T-cell (primary cell): ENCODE results near the gene LAMA5. TPM values are rescaled to one million over a fixed set of nuclear protein-coding genes. Genes with fewer than 3 reads are reported as not detected.
"Not testable (repeated sequence)": the region's sequence is repeated elsewhere in the genome, so short reads cannot be mapped to it uniquely, and the experiment has no call there.

Experiments
- ATAC-seq, 4 experiments: fragments of 200-7000 bp in 3 of 4; fragments of 150-1000 bp in 1 of 4; cut with Tn5 transposase; replicated peaks in 1 of 4; 1 replicate in 3 of 4; 2 replicates in 1 of 4; pipeline ENCODE4 v1.10.0; 2021; ENCODE audit warnings: moderate library complexity in 3 of 4, mild to moderate bottlenecking in 2 of 4, moderate number of reproducible peaks in 1 of 4
- CTCF ChIA-PET, 2 donors: fragments of 300-600 bp; sonication (Branson Sonifier 250); formaldehyde crosslinking; loops; one replicate each; lab custom pipeline; 2022; ENCODE audit warnings: antibody characterized with exemption in 2 of 2; lab: Charles Lee
- POLR2A ChIA-PET, 2 donors: fragments of 300-600 bp; sonication (Branson Sonifier 250); formaldehyde crosslinking; loops; one replicate each; lab custom pipeline; 2022; ENCODE audit warnings: antibody characterized with exemption in 2 of 2; lab: Charles Lee
- DNase-seq, 35 experiments: peaks; one replicate each; pipeline versions ENCODE4 v3.0.0 to v3.0.0-alpha.2; 2013 to 2023
- H3K27ac ChIP-seq: one replicate; pipeline ENCODE4 v1.5.1; 2013; ENCODE audit warnings: low read length
- H3K27me3 ChIP-seq, 2 experiments: replicated peaks in 1 of 2; 1 replicate in 1 of 2; 2 replicates in 1 of 2; pipeline versions ENCODE4 v1.6.1 to v1.7.0; 2013; ENCODE audit warnings: low read length in 1 of 2, mixed read lengths in 1 of 2; ENCODE audit not compliant: control insufficient read depth in 2 of 2, insufficient read depth in 2 of 2; ENCODE audit errors: extremely low read depth in 1 of 2
- H3K36me3 ChIP-seq, 2 donors: 1 replicate in 1 of 2; 2 replicates in 1 of 2; pipeline versions ENCODE4 v1.6.1 to v1.7.0; 2013; ENCODE audit warnings: low read length in 1 of 2; ENCODE audit not compliant: control insufficient read depth in 2 of 2, insufficient read depth in 1 of 2; ENCODE audit errors: extremely low read depth in 1 of 2
- H3K4me1 ChIP-seq, 2 experiments: 1 replicate in 1 of 2; 2 replicates in 1 of 2; pipeline versions ENCODE4 v1.6.1 to v1.7.0; 2013; ENCODE audit warnings: low read length in 2 of 2, mixed read lengths in 1 of 2; ENCODE audit not compliant: insufficient read depth in 2 of 2, control insufficient read depth in 1 of 2; ENCODE audit errors: extremely low read depth in 1 of 2
- H3K4me3 ChIP-seq, 2 donors: 1 replicate in 1 of 2; 2 replicates in 1 of 2; pipeline versions ENCODE4 v1.5.1 to v1.7.0; 2013; ENCODE audit warnings: mild to moderate bottlenecking in 2 of 2, low read length in 1 of 2, moderate library complexity in 1 of 2; ENCODE audit not compliant: control insufficient read depth in 1 of 2; ENCODE audit errors: extremely low read depth in 1 of 2
- H3K9me3 ChIP-seq: 2 replicates; pipeline ENCODE4 v1.7.0; 2013
- H3K27ac Mint-ChIP-seq, 2 donors: one replicate each; pipeline ENCODE4 v1.8.0; 2020 to 2021; ENCODE audit warnings: mild to moderate bottlenecking in 2 of 2, mixed read lengths in 2 of 2
- H3K27me3 Mint-ChIP-seq, 2 donors: one replicate each; pipeline ENCODE4 v1.8.0; 2021 to 2022; ENCODE audit warnings: mixed read lengths in 2 of 2
- H3K36me3 Mint-ChIP-seq: one replicate; pipeline ENCODE4 v1.8.0; 2021; ENCODE audit warnings: mixed read lengths
- H3K4me1 Mint-ChIP-seq, 3 donors: one replicate each; pipeline ENCODE4 v1.8.0; 2020 to 2022; ENCODE audit warnings: mixed read lengths in 3 of 3, mild to moderate bottlenecking in 1 of 3
- H3K4me3 Mint-ChIP-seq, 3 donors: one replicate each; pipeline ENCODE4 v1.8.0; 2020 to 2022; ENCODE audit warnings: mild to moderate bottlenecking in 3 of 3, mixed read lengths in 3 of 3, moderate library complexity in 3 of 3
- H3K9me3 Mint-ChIP-seq, 3 donors: one replicate each; pipeline ENCODE4 v1.8.0; 2020 to 2022; ENCODE audit warnings: mixed read lengths in 3 of 3
- WGBS: methylation state at CpG from one replicate; pipeline ENCODE4 v1.1.5; 2013; ENCODE audit warnings: missing lambda C conversion rate; ENCODE audit not compliant: insufficient coverage; 5-methylcytosine and 5-hydroxymethylcytosine counted together
- total RNA-seq, 35 experiments: library from RNA in 6 of 35; stranded (reverse) in 6 of 35; fragments of 120-200 nt in 1 of 35; gene quantifications; one replicate each; pipeline versions ENCODE4 v1.2.1 to v1.2.4 and lab custom pipeline; 2013 to 2026

The LAMA5 gene
- total RNA-seq, 5 donors from 2014 or later (not counting 1 experiment from before 2014, with no cell fraction given): 0.48 to 4.3 (median 3.0) TPM

DNA sequence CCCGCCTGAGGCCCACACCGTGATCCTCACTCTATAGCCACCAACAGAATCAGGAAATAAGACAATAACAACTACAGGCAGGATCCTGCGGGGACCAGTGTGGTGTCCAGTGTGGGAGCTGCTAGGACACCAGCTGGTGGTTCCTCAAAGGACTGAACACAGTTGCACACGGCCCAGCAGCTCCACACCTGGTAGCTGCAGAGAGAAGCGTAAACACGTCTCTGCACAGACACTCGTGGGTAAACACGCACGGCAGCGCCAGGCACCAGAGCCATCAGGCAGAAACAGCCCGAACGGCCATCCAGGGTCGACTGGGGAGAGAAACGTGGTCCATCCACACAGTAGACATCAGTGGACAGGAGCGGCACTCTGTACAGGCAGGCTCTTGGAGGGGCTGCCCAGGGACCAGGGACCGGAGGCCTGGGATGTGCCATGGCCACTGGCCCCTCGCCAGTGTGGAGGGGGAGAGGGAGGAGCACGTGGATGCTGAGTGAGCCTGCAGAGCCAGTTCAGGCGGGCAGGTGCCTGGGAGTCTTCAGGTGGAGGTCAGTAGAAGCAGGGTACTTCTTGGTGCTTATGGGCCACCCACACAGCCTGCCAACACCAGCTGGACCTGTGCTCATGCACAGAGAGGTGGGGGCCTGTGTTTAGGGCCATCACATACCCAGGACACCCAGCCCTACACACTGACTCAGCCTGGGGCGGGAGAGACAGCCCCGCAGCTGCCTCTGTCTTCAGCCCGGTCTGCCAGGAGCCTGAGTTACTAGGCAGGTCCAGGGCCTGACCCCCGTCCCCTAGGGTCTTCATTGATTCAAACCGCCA, 7.4 kb upstream of the LAMA5 start:
- no peak overlapping the region for H3K27ac Mint-ChIP-seq
- Histone ChIP-seq H3K27me3 (peaks cover 0 to 43% of the 10 kb centered on the region in 2 experiments), H3K9me3 (no peaks in the 10 kb centered on the region), H3K27ac (no peak overlapping the region), H3K4me1 (no peaks in the 10 kb centered on the region), H3K36me3 (no peaks in the 10 kb centered on the region), H3K4me3 (no peak overlapping the region)
- H3K4me3 Mint-ChIP-seq: no peak overlapping the region
- H3K4me1 Mint-ChIP-seq: no peaks in the 10 kb centered on the region
- no peaks in the 10 kb centered on the region for H3K9me3 Mint-ChIP-seq
- CTCF ChIA-PET: interaction anchor here in 1 of 2 donors (0.6 kb wide), 1 partner anchor 307 kb away, joined by 6 read pairs; no protein-coding TSS in a partner anchor
- no peak for DNase-seq
- ATAC-seq: no peak
- peaks cover 5 to 9% of the 10 kb centered on the region in 2 donors for H3K27me3 Mint-ChIP-seq
- POLR2A ChIA-PET: no interaction called here
- H3K36me3 Mint-ChIP-seq: no peaks in the 10 kb centered on the region
- 61% methylated on average over 19 of the region's 24 CpGs for WGBS

DNA sequence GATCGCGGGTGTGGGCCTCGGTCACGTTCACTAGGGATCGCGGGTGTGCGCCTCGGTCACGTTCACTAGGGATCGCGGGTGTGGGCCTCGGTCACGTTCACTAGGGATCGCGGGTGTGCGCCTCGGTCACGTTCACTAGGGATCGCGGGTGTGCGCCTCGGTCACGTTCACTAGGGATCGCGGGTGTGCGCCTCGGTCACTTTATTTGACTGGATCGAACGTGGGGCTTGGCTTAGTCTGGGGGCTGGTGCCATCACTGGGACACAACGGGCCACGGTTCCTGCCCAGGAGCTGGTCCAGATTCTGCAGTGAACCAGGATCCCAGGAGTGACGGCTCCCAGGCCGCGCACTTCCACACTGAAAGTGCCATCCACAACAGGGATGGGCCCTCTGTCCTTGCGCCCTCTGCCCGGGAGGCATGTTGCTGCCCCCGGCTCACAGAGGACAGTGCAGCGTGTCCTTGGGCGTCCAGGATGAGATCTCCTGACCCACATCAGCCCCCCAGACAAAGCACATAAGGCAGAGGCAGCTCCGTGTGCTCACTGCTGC, 6.6 kb upstream of the LAMA5 start:
- H3K9me3 ChIP-seq, POLR2A ChIA-PET, H3K27ac Mint-ChIP-seq, H3K9me3 Mint-ChIP-seq, H3K27ac ChIP-seq, H3K4me3 Mint-ChIP-seq, H3K36me3 Mint-ChIP-seq, CTCF ChIA-PET, DNase-seq, ATAC-seq, H3K4me1 Mint-ChIP-seq, H3K4me1 ChIP-seq, H3K4me3 ChIP-seq, H3K36me3 ChIP-seq: not testable (repeated sequence)
- peaks cover 9 to 15% of the 10 kb centered on the region in 2 donors for H3K27me3 Mint-ChIP-seq
- H3K27me3 ChIP-seq: peaks cover 0 to 51% of the 10 kb centered on the region in 2 experiments
- WGBS: 81% methylated on average over 21 of the region's 40 CpGs

DNA sequence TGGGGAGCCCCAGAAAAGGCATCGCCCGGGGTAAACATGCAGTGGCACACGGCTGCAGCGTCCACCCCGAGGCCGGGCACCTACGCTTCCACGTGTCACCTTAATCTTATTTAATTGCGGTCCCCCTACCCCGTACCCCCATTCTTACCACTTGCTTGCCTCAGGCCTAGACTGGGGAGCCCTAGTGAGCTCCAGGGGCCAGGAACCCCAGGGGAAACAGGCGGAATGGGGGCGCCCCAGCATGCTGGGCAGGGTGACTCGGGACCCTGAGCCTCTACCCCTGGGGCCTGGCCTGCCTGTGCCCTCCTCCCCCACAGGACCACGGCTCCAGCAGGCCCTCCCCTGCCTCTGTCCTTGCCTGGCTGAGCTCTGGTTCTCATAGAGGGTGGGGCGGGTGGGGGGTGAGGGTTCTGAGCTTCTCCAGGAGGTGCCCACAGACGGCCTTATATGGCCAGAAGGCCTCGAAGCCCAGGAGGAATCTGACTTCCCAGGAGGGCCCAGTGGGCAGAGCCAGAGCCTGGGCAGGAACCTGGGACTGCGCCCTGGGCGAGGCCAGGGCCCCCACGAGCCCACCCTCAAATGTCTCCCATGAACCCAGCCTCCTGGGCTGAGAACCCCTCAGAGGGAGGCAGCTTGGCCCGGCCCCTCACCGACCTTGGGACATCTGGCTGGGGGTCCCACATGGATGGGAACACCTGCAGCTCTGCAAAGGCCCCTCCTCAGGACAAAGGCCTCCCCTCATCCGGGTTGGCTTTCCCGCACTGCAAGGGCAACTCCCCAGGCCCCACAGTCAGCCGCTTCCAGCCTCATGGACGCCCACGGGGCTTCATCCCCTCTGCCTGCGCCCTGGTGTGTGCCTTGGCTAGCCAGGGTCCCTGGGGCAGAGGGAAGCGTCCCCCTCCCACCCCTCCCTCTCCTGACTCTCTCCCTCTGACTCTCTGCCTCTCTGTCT, 5.2 kb upstream of the LAMA5 start:
- no peaks in the 10 kb centered on the region for H3K36me3 ChIP-seq
- H3K4me3 ChIP-seq: no peak overlapping the region
- 80% methylated on average over 25 of the region's 29 CpGs for whole genome bisulfite sequencing
- ATAC-seq (no peak), DNase-seq (no peak)
- Mint-ChIP-seq H3K27ac (no peak overlapping the region), H3K27me3 (peaks cover 9 to 25% of the 10 kb centered on the region in 2 donors), H3K9me3 (no peaks in the 10 kb centered on the region), H3K4me1 (peaks cover 0 to 9% (median 2%) of the 10 kb centered on the region in 3 donors), H3K4me3 (no peak overlapping the region), H3K36me3 (no peaks in the 10 kb centered on the region)
- ChIA-PET CTCF (no interaction called here), POLR2A (no interaction called here)
- peaks cover 0 to 65% of the 10 kb centered on the region in 2 experiments for H3K27me3 ChIP-seq
- peaks cover 0 to 14% of the 10 kb centered on the region in 2 experiments for H3K4me1 ChIP-seq
- H3K9me3 ChIP-seq: no peaks in the 10 kb centered on the region
- no peak overlapping the region for H3K27ac ChIP-seq

DNA sequence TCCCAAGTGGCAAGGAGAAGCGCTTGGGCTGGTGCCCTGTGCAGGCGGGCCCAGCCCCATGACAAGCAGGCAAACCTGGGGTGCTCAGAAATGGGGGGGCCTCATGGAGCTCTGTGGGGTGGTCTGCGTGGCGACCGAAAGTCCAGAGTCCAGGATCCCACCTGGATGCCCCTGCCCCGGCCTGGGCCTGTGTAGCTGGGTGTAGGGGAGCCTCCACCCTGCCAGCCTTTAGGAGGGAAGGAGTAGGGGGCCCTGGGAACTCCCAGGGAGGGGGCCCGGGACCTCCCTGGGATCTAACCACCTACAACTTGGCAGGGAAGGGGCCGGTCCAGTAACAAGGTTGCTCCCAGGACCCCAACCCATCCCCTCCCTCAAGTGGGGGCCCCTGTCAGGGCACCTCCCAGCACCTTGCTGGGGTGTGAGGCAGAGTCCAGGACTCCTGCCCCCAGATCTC, 4.5 kb upstream of the LAMA5 start:
- no peaks in the 10 kb centered on the region for H3K36me3 Mint-ChIP-seq
- no peak overlapping the region for H3K27ac Mint-ChIP-seq
- peaks cover 0 to 16% of the 10 kb centered on the region in 2 experiments for H3K4me1 ChIP-seq
- ChIA-PET CTCF (no interaction called here), POLR2A (no interaction called here)
- peaks cover 0 to 67% of the 10 kb centered on the region in 2 experiments for H3K27me3 ChIP-seq
- H3K4me1 Mint-ChIP-seq: peaks cover 0 to 9% (median 2%) of the 10 kb centered on the region in 3 donors
- H3K9me3 Mint-ChIP-seq: no peaks in the 10 kb centered on the region
- H3K27ac ChIP-seq: no peak overlapping the region
- no peaks in the 10 kb centered on the region for H3K9me3 ChIP-seq
- H3K27me3 Mint-ChIP-seq: peaks cover 9 to 25% of the 10 kb centered on the region in 2 donors
- H3K4me3 ChIP-seq: no peak overlapping the region
- 67% methylated on average over 2 of the region's 8 CpGs for WGBS
- H3K4me3 Mint-ChIP-seq: no peak overlapping the region
- no peak for ATAC-seq
- no peak for DNase-seq
- no peaks in the 10 kb centered on the region for H3K36me3 ChIP-seq

DNA sequence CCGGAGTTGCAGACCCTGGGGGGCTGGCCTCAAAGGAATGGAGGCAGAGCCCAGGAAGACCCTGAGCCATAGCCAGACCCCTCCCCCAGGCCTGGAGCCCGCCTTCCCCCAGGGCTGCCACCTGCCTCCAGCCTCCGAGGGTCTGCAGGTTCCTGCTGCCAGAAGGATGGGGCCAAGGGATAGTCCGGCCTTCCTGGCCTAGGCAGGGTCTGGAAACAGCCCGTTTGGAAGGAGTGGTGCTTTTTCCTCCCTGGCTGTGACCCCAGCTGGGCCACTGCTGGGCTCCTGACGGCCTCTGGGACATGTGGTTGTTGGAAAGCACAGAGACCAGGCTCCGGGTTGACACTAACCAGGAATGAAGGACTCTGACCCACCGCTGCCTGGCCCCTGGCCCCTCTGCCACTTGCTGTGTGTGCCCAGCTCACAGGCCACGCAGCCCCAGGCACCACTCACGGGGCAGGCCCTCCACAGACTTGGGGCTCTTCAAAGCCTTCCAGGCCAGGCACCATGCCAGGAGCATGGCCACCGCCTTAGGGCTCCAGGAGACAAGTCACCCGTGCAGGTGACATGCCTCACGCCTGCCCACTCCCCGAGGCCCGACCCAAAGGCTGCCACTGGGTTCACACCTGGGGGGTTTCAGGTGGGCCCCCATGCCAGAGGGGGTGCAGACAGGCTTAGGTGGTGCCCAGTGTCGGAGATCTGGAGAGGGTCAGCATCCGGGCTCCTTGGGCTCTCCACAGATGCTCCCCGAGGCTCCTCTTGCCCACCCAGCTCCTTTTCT, 3.9 kb upstream of the LAMA5 start:
- Histone ChIP-seq H3K36me3 (no peaks in the 10 kb centered on the region), H3K27ac (no peak overlapping the region), H3K4me3 (no peak overlapping the region), H3K4me1 (peaks cover 0 to 22% of the 10 kb centered on the region in 2 experiments), H3K27me3 (peaks cover 2 to 73% of the 10 kb centered on the region in 2 experiments), H3K9me3 (no peaks in the 10 kb centered on the region)
- ChIA-PET CTCF (no interaction called here), POLR2A (no interaction called here)
- Mint-ChIP-seq H3K27me3 (peaks cover 9 to 28% of the 10 kb centered on the region in 2 donors), H3K4me1 (peaks cover 0 to 9% (median 2%) of the 10 kb centered on the region in 3 donors), H3K27ac (no peak overlapping the region), H3K9me3 (no peaks in the 10 kb centered on the region), H3K36me3 (no peaks in the 10 kb centered on the region), H3K4me3 (no peak overlapping the region)
- 72% methylated on average over 17 of the region's 18 CpGs for WGBS
- no peak for DNase-seq
- no peak for ATAC-seq
